ENCODE results near the gene DLX3. TPM values are rescaled to one million over a fixed set of nuclear protein-coding genes. Genes with fewer than 3 reads are reported as not detected.

Gene DLX3
- polyA plus RNA-seq, 2 of the 4 experiments (the other 2 are of a cell fraction), result 0.17 TPM; not detected in 1

DNA sequence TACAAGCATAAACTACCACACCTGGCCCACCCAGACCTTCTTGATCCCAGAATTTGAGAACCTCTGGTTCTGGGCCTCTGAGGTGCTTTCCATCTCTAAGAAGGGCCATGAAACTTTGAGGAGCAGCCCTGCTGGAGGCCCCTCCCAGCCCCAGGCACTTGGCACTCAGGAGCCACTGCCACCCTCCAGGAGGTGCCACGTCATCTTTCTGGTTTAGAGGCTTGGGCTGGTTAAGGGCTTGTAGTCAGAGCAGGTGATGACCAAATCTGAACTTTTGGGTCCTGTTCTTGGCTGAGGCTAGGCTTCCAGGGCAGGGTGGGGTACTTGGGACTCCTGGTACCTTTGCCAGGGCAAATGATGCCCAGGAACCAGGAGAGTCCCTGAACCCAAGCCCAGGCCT lies 39.9 kb downstream of the DLX3 start:
- DNase-seq (ENCODE audit: low read depth in 1 of 2, low spot score in 1 of 2) (no peak), FAIRE-seq (no peak), ATAC-seq (no peak)
- POLR2A ChIA-PET, result no interaction called here
- 71% methylated on average over 1 of the region's 1 CpG for WGBS (ENCODE audit: missing lambda C conversion rate)
- H3K4me3 ChIP-seq, result no peak overlapping the region
- TF ChIP-seq ZSCAN20 (CRISPR knock-in tag; IDR thresholded peaks at IDR 0.05), result no peak
- no peak for TF ChIP-seq HDAC2 (IDR thresholded peaks at IDR 0.05)
- no peak for TF ChIP-seq KDM1A (IDR thresholded peaks at IDR 0.05; ENCODE audit: low read depth)
- no peak for TF ChIP-seq CEBPB (IDR thresholded peaks at IDR 0.05)
- TF ChIP-seq, protein P1, sequence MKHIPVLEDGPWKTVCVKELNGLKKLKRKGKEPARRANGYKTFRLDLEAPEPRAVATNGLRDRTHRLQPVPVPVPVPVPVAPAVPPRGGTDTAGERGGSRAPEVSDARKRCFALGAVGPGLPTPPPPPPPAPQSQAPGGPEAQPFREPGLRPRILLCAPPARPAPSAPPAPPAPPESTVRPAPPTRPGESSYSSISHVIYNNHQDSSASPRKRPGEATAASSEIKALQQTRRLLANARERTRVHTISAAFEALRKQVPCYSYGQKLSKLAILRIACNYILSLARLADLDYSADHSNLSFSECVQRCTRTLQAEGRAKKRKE (CRISPR knock-in tag; IDR thresholded peaks at IDR 0.05; ENCODE audit: low read depth), result no peak
- no peak for TF ChIP-seq HOXA7 (CRISPR knock-in tag; IDR thresholded peaks at IDR 0.05)
- no peak for TF ChIP-seq MAZ (IDR thresholded peaks at IDR 0.05; ENCODE audit: borderline replicate concordance, low read depth, low read length)
- no peak for TF ChIP-seq RNF2 (IDR thresholded peaks at IDR 0.05; ENCODE audit: borderline replicate concordance, low read depth)
- TF ChIP-seq, protein P2, sequence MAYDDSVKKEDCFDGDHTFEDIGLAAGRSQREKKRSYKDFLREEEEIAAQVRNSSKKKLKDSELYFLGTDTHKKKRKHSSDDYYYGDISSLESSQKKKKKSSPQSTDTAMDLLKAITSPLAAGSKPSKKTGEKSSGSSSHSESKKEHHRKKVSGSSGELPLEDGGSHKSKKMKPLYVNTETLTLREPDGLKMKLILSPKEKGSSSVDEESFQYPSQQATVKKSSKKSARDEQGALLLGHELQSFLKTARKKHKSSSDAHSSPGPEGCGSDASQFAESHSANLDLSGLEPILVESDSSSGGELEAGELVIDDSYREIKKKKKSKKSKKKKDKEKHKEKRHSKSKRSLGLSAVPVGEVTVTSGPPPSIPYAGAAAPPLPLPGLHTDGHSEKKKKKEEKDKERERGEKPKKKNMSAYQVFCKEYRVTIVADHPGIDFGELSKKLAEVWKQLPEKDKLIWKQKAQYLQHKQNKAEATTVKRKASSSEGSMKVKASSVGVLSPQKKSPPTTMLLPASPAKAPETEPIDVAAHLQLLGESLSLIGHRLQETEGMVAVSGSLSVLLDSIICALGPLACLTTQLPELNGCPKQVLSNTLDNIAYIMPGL (CRISPR knock-in tag; IDR thresholded peaks at IDR 0.05; ENCODE audit: borderline replicate concordance), result no peak
- no peak for TF ChIP-seq ZNF302 (CRISPR knock-in tag; IDR thresholded peaks at IDR 0.05)
- TF ChIP-seq EP300 (IDR thresholded peaks at IDR 0.05), result no peak
- no peak for TF ChIP-seq MAFK (IDR thresholded peaks at IDR 0.05; ENCODE audit: partially characterized antibody)
- CTCF ChIA-PET, result interaction anchor here (0.7 to 82.2 kb wide), 3 partner anchors 32 to 75 kb away, joined by 3 to 2613 read pairs (median 75); no protein-coding TSS in a partner anchor
- no peak overlapping the region for H3K4me2 ChIP-seq
- H3K9me3 ChIP-seq, result no peaks in the 10 kb centered on the region
- H3K4me1 ChIP-seq, result peaks cover 15% of the 10 kb centered on the region
- no peak overlapping the region for H3K27ac ChIP-seq

DNA sequence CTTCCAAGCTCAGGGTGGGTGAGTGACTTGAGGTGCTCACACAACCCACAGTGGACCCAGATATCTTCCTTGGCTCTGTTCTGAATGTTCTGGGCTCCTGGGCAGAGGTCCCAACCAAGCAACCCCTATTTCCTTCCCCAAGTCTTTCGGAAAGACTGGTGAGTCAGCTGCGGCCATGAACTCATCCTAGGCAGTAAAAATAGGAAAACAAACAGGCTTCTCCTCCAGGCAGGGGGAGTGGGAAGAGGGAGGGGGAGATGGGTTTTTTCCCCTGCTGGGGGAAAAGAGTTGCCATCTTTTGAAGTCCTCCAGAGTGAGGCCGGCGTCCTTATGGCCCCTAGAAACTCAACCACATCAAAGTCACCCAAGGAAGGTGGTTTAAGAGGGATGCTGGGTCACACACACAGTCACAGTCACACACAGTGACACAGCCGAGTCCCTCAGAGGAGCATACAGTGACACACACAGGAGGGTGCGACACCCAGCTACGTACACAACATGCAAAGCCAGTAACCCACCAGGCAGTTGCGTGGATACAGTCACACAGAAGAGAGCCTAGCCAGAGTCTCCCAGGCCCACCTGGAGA lies 42.0 kb downstream of the DLX3 start:
- H3K27ac ChIP-seq, result no peak overlapping the region
- ChIA-PET POLR2A (no interaction called here), CTCF (interaction anchor here (0.5 to 82.2 kb wide), 28 partner anchors 13 to 396 kb away, joined by 3 to 2613 read pairs (median 4); partner anchors contain the start of genes DLX3, DLX4, PDK2 and TAC4)
- TF ChIP-seq, protein P3, sequence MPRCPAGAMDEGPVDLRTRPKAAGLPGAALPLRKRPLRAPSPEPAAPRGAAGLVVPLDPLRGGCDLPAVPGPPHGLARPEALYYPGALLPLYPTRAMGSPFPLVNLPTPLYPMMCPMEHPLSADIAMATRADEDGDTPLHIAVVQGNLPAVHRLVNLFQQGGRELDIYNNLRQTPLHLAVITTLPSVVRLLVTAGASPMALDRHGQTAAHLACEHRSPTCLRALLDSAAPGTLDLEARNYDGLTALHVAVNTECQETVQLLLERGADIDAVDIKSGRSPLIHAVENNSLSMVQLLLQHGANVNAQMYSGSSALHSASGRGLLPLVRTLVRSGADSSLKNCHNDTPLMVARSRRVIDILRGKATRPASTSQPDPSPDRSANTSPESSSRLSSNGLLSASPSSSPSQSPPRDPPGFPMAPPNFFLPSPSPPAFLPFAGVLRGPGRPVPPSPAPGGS (IDR thresholded peaks at IDR 0.05), result no peak
- no peak for TF ChIP-seq FOSL2 (IDR thresholded peaks at IDR 0.05)
- TF ChIP-seq FOSL2 (CRISPR knock-in tag; IDR thresholded peaks at IDR 0.05), result no peak
- TF ChIP-seq EHF (CRISPR knock-in tag; IDR thresholded peaks at IDR 0.05), result no peak
- TF ChIP-seq, protein P4, sequence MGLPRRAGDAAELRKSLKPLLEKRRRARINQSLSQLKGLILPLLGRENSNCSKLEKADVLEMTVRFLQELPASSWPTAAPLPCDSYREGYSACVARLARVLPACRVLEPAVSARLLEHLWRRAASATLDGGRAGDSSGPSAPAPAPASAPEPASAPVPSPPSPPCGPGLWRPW (IDR thresholded peaks at IDR 0.05), result no peak
- TF ChIP-seq, protein P5, sequence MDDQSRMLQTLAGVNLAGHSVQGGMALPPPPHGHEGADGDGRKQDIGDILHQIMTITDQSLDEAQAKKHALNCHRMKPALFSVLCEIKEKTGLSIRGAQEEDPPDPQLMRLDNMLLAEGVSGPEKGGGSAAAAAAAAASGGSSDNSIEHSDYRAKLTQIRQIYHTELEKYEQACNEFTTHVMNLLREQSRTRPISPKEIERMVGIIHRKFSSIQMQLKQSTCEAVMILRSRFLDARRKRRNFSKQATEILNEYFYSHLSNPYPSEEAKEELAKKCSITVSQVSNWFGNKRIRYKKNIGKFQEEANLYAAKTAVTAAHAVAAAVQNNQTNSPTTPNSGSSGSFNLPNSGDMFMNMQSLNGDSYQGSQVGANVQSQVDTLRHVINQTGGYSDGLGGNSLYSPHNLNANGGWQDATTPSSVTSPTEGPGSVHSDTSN (IDR thresholded peaks at IDR 0.05), result no peak
- no peak for TF ChIP-seq RARB (CRISPR knock-in tag; IDR thresholded peaks at IDR 0.05)
- H3K4me1 ChIP-seq, result peaks cover 5% of the 10 kb centered on the region; the same call in 1 of the 3 replicates
- FAIRE-seq (no peak), DNase-seq (ENCODE audit: low read depth in 1 of 2, low spot score in 1 of 2) (no peak), ATAC-seq (peak; percentile 9 to 23; a peak in 5 of 6 replicates)
- 60% methylated on average over 8 of the region's 8 CpGs for WGBS (ENCODE audit: missing lambda C conversion rate)
- H3K9me3 ChIP-seq, result no peaks in the 10 kb centered on the region
- 0 out of 3 replicates have a peak overlapping the region, but pooled peaks have one; percentile 8 for H3K4me2 ChIP-seq
- H3K4me3 ChIP-seq, result no peak overlapping the region

Data from A549 (cell line).